CMK (cell line): ENCODE measurements around the gene CHST4.
"Not testable (repeated sequence)": the region's sequence is repeated elsewhere in the genome, so short reads cannot be mapped to it uniquely, and the experiment has no call there.

ENCODE experiments used
- DNase-seq: peaks from one replicate; pipeline ENCODE4 v3.0.0-alpha.2; 2010; ENCODE audit warnings: low read depth

CHST4 gene

GRCh38 chr16:71524566-71525553, 1.4 kb upstream of the CHST4 start:
- DNase-seq = no peak

- DNase-seq = no peak
Observed at GRCh38 chr16:71528257-71528656, 2.0 kb downstream of the CHST4 start.

GRCh38 chr16:71528863-71529262, 2.6 kb downstream of the CHST4 start:
- no peak for DNase-seq

- DNase-seq = no peak
Observed at GRCh38 chr16:71532366-71532765, 6.1 kb downstream of the CHST4 start.

GRCh38 chr16:71536752-71537499, 10.7 kb downstream of the CHST4 start:
- DNase-seq = no peak

- peak; percentile 9 for DNase-seq
Observed at GRCh38 chr16:71537643-71538042, 11.4 kb downstream of the CHST4 start.

- no peak for DNase-seq
Observed at GRCh38 chr16:71542377-71542776, 16.2 kb downstream of the CHST4 start.

GRCh38 chr16:71547168-71547567, 20.9 kb downstream of the CHST4 start:
- DNase-seq = no peak

- DNase-seq = no peak
Observed at GRCh38 chr16:71552698-71553503, 26.7 kb downstream of the CHST4 start.

GRCh38 chr16:71555230-71555891, 29.1 kb downstream of the CHST4 start:
- DNase-seq = no peak

GRCh38 chr16:71557299-71557698, 31.1 kb downstream of the CHST4 start:
- no peak for DNase-seq

- DNase-seq = no peak
Observed at GRCh38 chr16:71557954-71558582, 31.8 kb downstream of the CHST4 start.

- DNase-seq = no peak
Observed at GRCh38 chr16:71559855-71560254, 33.6 kb downstream of the CHST4 start.

- not testable (repeated sequence) for DNase-seq
Observed at GRCh38 chr16:71561886-71562285, 35.7 kb downstream of the CHST4 start.

GRCh38 chr16:71562552-71562951, 36.3 kb downstream of the CHST4 start:
- DNase-seq = no peak

GRCh38 chr16:71564335-71564967, 38.2 kb downstream of the CHST4 start:
- no peak for DNase-seq

- DNase-seq = no peak
Observed at GRCh38 chr16:71565812-71566700, 39.8 kb downstream of the CHST4 start.

- no peak for DNase-seq
Observed at GRCh38 chr16:71567931-71568330, 41.7 kb downstream of the CHST4 start.

- DNase-seq = no peak
Observed at GRCh38 chr16:71568551-71568950, 42.3 kb downstream of the CHST4 start.

GRCh38 chr16:71569621-71570020, 43.4 kb downstream of the CHST4 start:
- no peak for DNase-seq
